Thoracic aorta (tissue), 2 donors: ENCODE data around the gene HECW1. TPM values are rescaled to one million over a fixed set of nuclear protein-coding genes. Genes with fewer than 3 reads are reported as not detected.
"Not testable (repeated sequence)": the region's sequence is repeated elsewhere in the genome, so short reads cannot be mapped to it uniquely, and the experiment has no call there.

Experiments used
- ATAC-seq: fragments of 150-250 bp; one replicate; pipeline ENCODE4 v1.8.0; 2017; ENCODE audit warnings: low read depth; ENCODE audit not compliant: insufficient number of reproducible peaks, low FRiP score
- DNase-seq: peaks from one replicate; pipeline ENCODE4 v3.0.0-alpha.2; 2020; ENCODE audit warnings: low spot score
- H3K27ac ChIP-seq, 2 donors: fragments of 200-600 bp; sonication (generic); 1 replicate in 1 of 2; 2 replicates in 1 of 2; pipeline ENCODE4 v1.5.1; 2016; ENCODE audit warnings: mild to moderate bottlenecking in 2 of 2, moderate library complexity in 2 of 2
- H3K27me3 ChIP-seq: fragments of 200-600 bp; sonication (generic); replicated peaks from 2 replicates; pipeline ENCODE4 v1.6.0; 2016; ENCODE audit warnings: mild to moderate bottlenecking; ENCODE audit not compliant: insufficient read depth
- H3K36me3 ChIP-seq: fragments of 200-600 bp; sonication (generic); one replicate; pipeline ENCODE4 v1.5.1; 2016
- H3K4me1 ChIP-seq, 2 donors: fragments of 200-600 bp; sonication (generic); 1 replicate in 1 of 2; 2 replicates in 1 of 2; pipeline versions ENCODE4 v1.5.1 to v1.6.0; 2016; ENCODE audit warnings: low read depth in 2 of 2, mild to moderate bottlenecking in 1 of 2; ENCODE audit not compliant: control insufficient read depth in 1 of 2
- H3K4me3 ChIP-seq: fragments of 200-600 bp; sonication (generic); 2 replicates; pipeline ENCODE4 v1.5.1; 2016; ENCODE audit warnings: mild to moderate bottlenecking
- H3K9me3 ChIP-seq: fragments of 200-600 bp; sonication (generic); 2 replicates; pipeline ENCODE4 v1.5.1; 2016
- CTCF ChIP-seq: fragments of 200-600 bp; sonication (generic); IDR thresholded peaks from one replicate; pipeline ENCODE4 v1.5.1; 2019; ENCODE audit warnings: antibody characterized with exemption
- total RNA-seq, 2 donors: library from RNA; depleted of rRNA; stranded (reverse); fragments of >200 nt; gene quantifications; one replicate each; pipeline versions ENCODE4 v1.1.0 to v1.2.3, GENCODE V29; 2016

Gene HECW1
- 1 to 10 TPM in 1 of 2 donors, under 1 TPM in 1; 0.28 to 2.3 TPM for total RNA-seq

DNA sequence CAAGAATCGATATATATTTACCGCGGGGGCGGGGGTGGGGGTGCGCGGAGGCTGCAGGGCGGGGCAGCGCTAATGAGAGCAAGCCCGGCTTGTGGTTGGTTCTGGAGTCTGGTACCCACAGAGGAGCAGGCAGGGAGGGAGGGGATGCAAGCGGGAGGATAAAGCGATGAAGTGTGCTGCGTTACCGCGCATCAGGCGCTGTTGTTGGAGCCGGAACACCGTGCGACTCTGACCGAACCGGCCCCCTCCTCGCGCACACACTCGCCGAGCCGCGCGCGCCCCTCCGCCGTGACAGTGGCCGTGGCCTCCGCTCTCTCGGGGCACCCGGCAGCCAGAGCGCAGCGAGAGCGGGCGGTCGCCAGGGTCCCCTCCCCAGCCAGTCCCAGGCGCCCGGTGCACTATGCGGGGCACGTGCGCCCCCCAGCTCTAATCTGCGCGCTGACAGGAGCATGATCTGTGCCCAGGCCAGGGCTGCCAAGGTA is at the start of gene HECW1:
Gene HECW1, plus strand, starts transcription at position 189 of the 482 bp plus-strand sequence. CDS start 131,259 bp downstream, outside the sequence.
- Histone ChIP-seq H3K9me3 (no peaks in the 10 kb centered on the region), H3K27me3 (no peaks in the 10 kb centered on the region), H3K4me1 (peaks cover 10 to 28% of the 10 kb centered on the region in 2 donors), H3K36me3 (no peaks in the 10 kb centered on the region), H3K27ac (no peak within 1 kb of the TSS), H3K4me3 (peak within 1 kb of the TSS; percentile 60)
- ATAC-seq (no peak), DNase-seq (no peak)
- TF ChIP-seq CTCF, result no peak

DNA sequence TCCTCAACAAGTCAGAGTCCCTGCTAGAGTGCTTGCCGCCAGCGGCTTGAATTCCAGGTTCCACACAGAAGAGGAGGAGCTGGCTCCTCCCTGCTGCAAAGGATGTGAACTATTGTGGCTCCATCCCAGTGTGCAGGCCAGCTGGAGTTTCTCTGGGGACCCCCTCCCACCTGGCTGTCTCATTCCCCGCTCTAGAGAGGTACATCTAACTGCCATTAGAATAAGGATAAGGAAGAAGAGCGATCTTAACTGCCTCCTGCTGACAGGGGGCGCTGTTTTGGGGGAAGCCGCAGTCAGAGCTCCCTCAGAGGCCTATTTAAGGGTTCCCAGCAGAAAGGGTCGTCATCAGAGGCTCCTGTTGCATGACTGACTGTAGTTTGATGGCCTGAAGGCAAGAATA is 40.8 kb upstream of the HECW1 start:
- Histone ChIP-seq H3K4me1 (no peaks in the 10 kb centered on the region), H3K4me3 (no peak overlapping the region), H3K27ac (no peak overlapping the region), H3K36me3 (no peaks in the 10 kb centered on the region), H3K27me3 (no peaks in the 10 kb centered on the region), H3K9me3 (no peaks in the 10 kb centered on the region)
- TF ChIP-seq CTCF, result no peak
- ATAC-seq (no peak), DNase-seq (no peak)

- no peaks in the 10 kb centered on the region for H3K27me3 ChIP-seq
- no peaks in the 10 kb centered on the region for H3K36me3 ChIP-seq
- DNase-seq (no peak), ATAC-seq (no peak)
- H3K4me1 ChIP-seq, result no peaks in the 10 kb centered on the region
- TF ChIP-seq CTCF, result no peak
- no peaks in the 10 kb centered on the region for H3K9me3 ChIP-seq
- H3K27ac ChIP-seq, result no peak overlapping the region
- H3K4me3 ChIP-seq, result no peak overlapping the region
Observed at GRCh38 chr7:43072530-43072929, 39.9 kb upstream of the HECW1 start.

GRCh38 chr7:43073811-43074210 is 38.6 kb upstream of the HECW1 start:
- H3K4me3 ChIP-seq, H3K9me3 ChIP-seq, ATAC-seq, H3K36me3 ChIP-seq, DNase-seq, H3K27me3 ChIP-seq, H3K27ac ChIP-seq, H3K4me1 ChIP-seq: not testable (repeated sequence)

- no peak overlapping the region for H3K27ac ChIP-seq
- H3K36me3 ChIP-seq, result no peaks in the 10 kb centered on the region
- no peak for TF ChIP-seq CTCF
- no peaks in the 10 kb centered on the region for H3K9me3 ChIP-seq
- DNase-seq (no peak), ATAC-seq (no peak)
- no peaks in the 10 kb centered on the region for H3K27me3 ChIP-seq
- no peak overlapping the region for H3K4me3 ChIP-seq
- H3K4me1 ChIP-seq, result no peaks in the 10 kb centered on the region
Observed at GRCh38 chr7:43076189-43076605, 36.2 kb upstream of the HECW1 start.

DNA sequence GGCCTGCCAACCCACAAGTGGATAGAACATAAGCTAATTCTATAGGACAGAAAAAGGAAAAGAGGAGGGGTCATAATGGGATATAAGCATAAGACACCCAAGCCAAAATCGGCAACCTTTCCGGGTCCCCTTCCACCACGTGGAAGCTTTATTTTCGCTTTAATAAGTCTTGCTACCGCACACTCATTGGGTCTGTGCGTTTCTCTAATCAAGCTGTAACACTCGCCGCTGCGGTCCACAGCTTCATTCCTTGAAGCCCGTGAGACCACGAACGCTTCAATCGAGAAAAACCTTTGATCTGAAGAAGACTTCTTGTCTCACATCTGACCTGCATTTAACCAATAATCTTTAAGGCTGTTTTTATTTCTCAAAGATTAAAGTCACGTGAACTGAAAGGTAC is 35.8 kb upstream of the HECW1 start:
- H3K4me1 ChIP-seq, result no peaks in the 10 kb centered on the region
- DNase-seq (no peak), ATAC-seq (no peak)
- H3K36me3 ChIP-seq, result no peaks in the 10 kb centered on the region
- no peaks in the 10 kb centered on the region for H3K9me3 ChIP-seq
- no peak overlapping the region for H3K27ac ChIP-seq
- H3K27me3 ChIP-seq, result no peaks in the 10 kb centered on the region
- no peak overlapping the region for H3K4me3 ChIP-seq
- no peak for TF ChIP-seq CTCF
